MM.1S (cell line): ENCODE data around the gene GABARAPL1.

Experiments
- DNase-seq: peaks from one replicate; pipeline ENCODE4 v3.0.0-alpha.2; 2015
- H2AFZ ChIP-seq: fragments of 300-600 bp; sonication (generic); 2 replicates; pipeline ENCODE4 v1.6.0; 2016; ENCODE audit warnings: antibody characterized with exemption, low read length
- H3F3A ChIP-seq: fragments of 300-600 bp; sonication (generic); 2 replicates; pipeline ENCODE4 v1.6.1; 2016; ENCODE audit warnings: mild to moderate bottlenecking, antibody characterized with exemption, low read length, moderate library complexity, mixed read lengths; ENCODE audit not compliant: insufficient read depth
- H3K27ac ChIP-seq: fragments of 300-600 bp; sonication (generic); 2 replicates; pipeline ENCODE4 v1.5.1; 2016; ENCODE audit warnings: mild to moderate bottlenecking, low read length
- H3K27me3 ChIP-seq: fragments of 300-600 bp; sonication (generic); replicated peaks from 2 replicates; pipeline ENCODE4 v1.6.0; 2016; ENCODE audit warnings: low read length; ENCODE audit not compliant: insufficient read depth
- H3K36me3 ChIP-seq: fragments of 300-600 bp; sonication (generic); replicated peaks from 2 replicates; pipeline ENCODE4 v1.6.1; 2016; ENCODE audit warnings: mild to moderate bottlenecking, low read length, mixed read lengths; ENCODE audit not compliant: insufficient read depth
- H3K4me1 ChIP-seq: fragments of 300-600 bp; sonication (generic); 2 replicates; pipeline ENCODE4 v1.6.1; 2016; ENCODE audit warnings: low read length, mixed read lengths
- H3K4me2 ChIP-seq: fragments of 300-600 bp; sonication (generic); 2 replicates; pipeline ENCODE4 v1.6.0; 2016; ENCODE audit warnings: low read depth, low read length
- H3K4me3 ChIP-seq: fragments of 300-600 bp; sonication (generic); 2 replicates; pipeline ENCODE4 v1.5.1; 2016; ENCODE audit warnings: low read length, mixed read lengths
- H3K79me2 ChIP-seq: fragments of 300-600 bp; sonication (generic); 2 replicates; pipeline ENCODE4 v1.6.1; 2016; ENCODE audit warnings: mixed run types, low read length, mixed read lengths
- H3K9ac ChIP-seq: fragments of 300-600 bp; sonication (generic); 2 replicates; pipeline ENCODE4 v1.6.1; 2016; ENCODE audit warnings: low read length, mixed read lengths
- H3K9me2 ChIP-seq: fragments of 300-600 bp; sonication (generic); replicated peaks from 2 replicates; pipeline ENCODE4 v1.6.1; 2016; ENCODE audit warnings: mild to moderate bottlenecking, low read length, mixed read lengths; ENCODE audit not compliant: insufficient read depth
- H3K9me3 ChIP-seq: fragments of 300-600 bp; sonication (generic); replicated peaks from 2 replicates; pipeline ENCODE4 v1.6.1; 2016; ENCODE audit warnings: mild to moderate bottlenecking, low read length, mixed read lengths; ENCODE audit not compliant: insufficient read depth
- H4K20me1 ChIP-seq: fragments of 300-600 bp; sonication (generic); 2 replicates; pipeline ENCODE4 v1.6.1; 2016; ENCODE audit warnings: mild to moderate bottlenecking, low read length, moderate library complexity, mixed read lengths; ENCODE audit not compliant: insufficient read depth
- CTCF ChIP-seq: fragments of 300-600 bp; sonication (generic); IDR thresholded peaks from 2 replicates; pipeline ENCODE4 v1.5.1; 2016; ENCODE audit warnings: antibody characterized with exemption, low read length, mixed read lengths
- EZH2 ChIP-seq: fragments of 300-600 bp; sonication (generic); optimal IDR thresholded peaks from 2 replicates; pipeline ENCODE3; 2017; ENCODE audit warnings: low read depth, mild to moderate bottlenecking, antibody characterized with exemption, low read length, mixed read lengths
- EZH2phosphoT487 ChIP-seq: fragments of 300-600 bp; sonication (generic); IDR thresholded peaks from 2 replicates; pipeline ENCODE4 v1.6.1; 2018; ENCODE audit warnings: antibody characterized with exemption, low read length

GABARAPL1 gene

GRCh38 chr12:10226731-10227130 is 14.1 kb downstream of the GABARAPL1 start:
- H3K4me1 ChIP-seq = peaks cover 19% of the 10 kb centered on the region
- H3K9me3 ChIP-seq = no peaks in the 10 kb centered on the region
- H3K27me3 ChIP-seq = no peaks in the 10 kb centered on the region
- no peaks in the 10 kb centered on the region for H4K20me1 ChIP-seq
- no peak for TF ChIP-seq CTCF
- no peak for TF ChIP-seq EZH2phosphoT487
- no peak for TF ChIP-seq EZH2
- H3K27ac ChIP-seq = no peak overlapping the region
- H3K79me2 ChIP-seq = no peaks in the 10 kb centered on the region
- no peak overlapping the region for H3K4me2 ChIP-seq
- H3K9me2 ChIP-seq = no peaks in the 10 kb centered on the region
- H3F3A ChIP-seq = peaks cover 8% of the 10 kb centered on the region; the same call in 1 of the 2 replicates
- DNase-seq = no peak
- no peaks in the 10 kb centered on the region for H3K36me3 ChIP-seq
- H3K4me3 ChIP-seq = no peak overlapping the region
- no peak overlapping the region for H3K9ac ChIP-seq
- no peak overlapping the region for H2AFZ ChIP-seq

GRCh38 chr12:10227648-10228047 is 15.0 kb downstream of the GABARAPL1 start:
- peak; percentile 53 for DNase-seq
- peak overlapping the region; percentile 52 for H3K4me2 ChIP-seq
- no peak overlapping the region for H3K9ac ChIP-seq
- H3K9me2 ChIP-seq = no peaks in the 10 kb centered on the region
- peak overlapping the region; percentile 40; the same call in 1 of the 2 replicates for H3K27ac ChIP-seq
- H3K27me3 ChIP-seq = no peaks in the 10 kb centered on the region
- TF ChIP-seq EZH2 (no peak), EZH2phosphoT487 (no peak), CTCF (no peak)
- no peaks in the 10 kb centered on the region for H3K36me3 ChIP-seq
- H3K4me3 ChIP-seq = no peak overlapping the region
- H3F3A ChIP-seq = peaks cover 8% of the 10 kb centered on the region; the same call in 1 of the 2 replicates
- peak overlapping the region; percentile 50 for H2AFZ ChIP-seq
- H3K4me1 ChIP-seq = peaks cover 19% of the 10 kb centered on the region
- no peaks in the 10 kb centered on the region for H3K79me2 ChIP-seq
- H4K20me1 ChIP-seq = no peaks in the 10 kb centered on the region
- no peaks in the 10 kb centered on the region for H3K9me3 ChIP-seq

- no peaks in the 10 kb centered on the region for H3K9me3 ChIP-seq
- H4K20me1 ChIP-seq = no peaks in the 10 kb centered on the region
- H2AFZ ChIP-seq = no peak overlapping the region
- H3K4me3 ChIP-seq = no peak overlapping the region
- no peak for DNase-seq
- no peak for TF ChIP-seq EZH2phosphoT487
- TF ChIP-seq CTCF = no peak
- TF ChIP-seq EZH2 = no peak
- no peak overlapping the region for H3K4me2 ChIP-seq
- no peaks in the 10 kb centered on the region; the same call in 1 of the 2 replicates for H3F3A ChIP-seq
- peaks cover 24% of the 10 kb centered on the region for H3K27me3 ChIP-seq
- H3K36me3 ChIP-seq = no peaks in the 10 kb centered on the region
- no peaks in the 10 kb centered on the region for H3K9me2 ChIP-seq
- H3K27ac ChIP-seq = no peak overlapping the region
- no peak overlapping the region for H3K9ac ChIP-seq
- H3K4me1 ChIP-seq = peaks cover 12% of the 10 kb centered on the region
- H3K79me2 ChIP-seq = no peaks in the 10 kb centered on the region
Observed at GRCh38 chr12:10234562-10234961, 21.9 kb downstream of the GABARAPL1 start.
